Measurements from ENCODE around the gene ATOSA. TPM values are rescaled to one million over a fixed set of nuclear protein-coding genes. Genes with fewer than 3 reads are reported as not detected.

The ATOSA gene
- total and polyA plus RNA-seq, 9 donors: 16.1 to 25.4 (median 19.4) TPM

DNA sequence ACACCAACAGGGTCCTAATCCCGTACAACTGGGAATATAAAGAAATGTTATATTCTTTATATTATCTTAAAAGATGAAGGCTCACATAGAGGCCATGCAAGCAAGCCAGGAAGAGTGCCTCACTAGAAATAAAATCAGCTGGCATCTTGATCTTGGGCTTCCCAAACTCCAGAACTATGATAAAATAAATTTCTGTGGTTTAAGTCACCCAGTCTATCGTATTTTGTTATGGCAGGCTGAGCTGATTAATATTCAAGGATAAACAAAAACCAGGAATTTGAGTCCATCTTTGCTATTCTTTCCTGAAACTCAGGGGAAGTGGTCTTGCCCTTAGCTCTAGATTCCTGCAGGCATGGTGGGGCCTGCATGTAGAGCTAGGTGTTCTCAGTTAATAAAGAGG lies 42.7 kb downstream of the ATOSA start:
- H3K4me3 ChIP-seq (ENCODE audit: low read length): no peak overlapping the region
- no peak overlapping the region for H3K27ac ChIP-seq (ENCODE audit: low read length)
- no peaks in the 10 kb centered on the region for H3K4me1 ChIP-seq (ENCODE audit: control insufficient read depth, insufficient read depth, low read length)
- H3K27me3 ChIP-seq (ENCODE audit: control insufficient read depth, insufficient read depth, low read length): no peaks in the 10 kb centered on the region
- H3K36me3 ChIP-seq (ENCODE audit: control insufficient read depth, insufficient read depth, low read length): peaks cover 5% of the 10 kb centered on the region
- H3K9me3 ChIP-seq (replicated peaks; ENCODE audit: control insufficient read depth, low read depth, low read length): no peaks in the 10 kb centered on the region
- DNase-seq: no peak
- WGBS (ENCODE audit: insufficient coverage): no CpG with 5 or more reads among the region's 2 CpGs

DNA sequence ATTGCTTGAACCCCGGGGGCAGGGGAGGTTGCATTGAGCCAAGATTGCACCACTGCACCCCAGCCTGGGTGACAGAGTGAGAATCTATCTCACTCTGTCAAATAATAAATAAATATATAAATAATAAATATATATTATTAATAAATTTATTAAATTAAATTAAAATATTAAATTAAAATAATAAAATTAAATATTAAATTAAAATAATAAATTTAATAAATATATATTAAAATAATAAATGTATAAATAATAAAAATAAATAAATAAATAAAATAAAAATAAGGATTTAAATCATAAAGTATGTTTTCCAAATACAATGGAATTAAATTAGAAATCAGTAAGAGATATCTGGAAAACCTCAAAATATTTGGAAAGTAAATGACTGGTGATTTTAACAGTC lies 43.3 kb downstream of the ATOSA start:
- no peaks in the 10 kb centered on the region for H3K4me1 ChIP-seq (ENCODE audit: control insufficient read depth, insufficient read depth, low read length)
- no peaks in the 10 kb centered on the region for H3K27me3 ChIP-seq (ENCODE audit: control insufficient read depth, insufficient read depth, low read length)
- WGBS (ENCODE audit: insufficient coverage): no CpG with 5 or more reads among the region's 1 CpG
- H3K27ac ChIP-seq (ENCODE audit: low read length): no peak overlapping the region
- no peaks in the 10 kb centered on the region for H3K9me3 ChIP-seq (replicated peaks; ENCODE audit: control insufficient read depth, low read depth, low read length)
- no peak for DNase-seq
- H3K36me3 ChIP-seq (ENCODE audit: control insufficient read depth, insufficient read depth, low read length): peaks cover 3% of the 10 kb centered on the region
- no peak overlapping the region for H3K4me3 ChIP-seq (ENCODE audit: low read length)

Other genes starting within 250 kb of the ATOSA start
- gene MYO5A, start 150.5 kb downstream of the ATOSA start, total RNA-seq: 7.9 TPM
- gene MYO5A, start 150.5 kb downstream of the ATOSA start, polyA plus RNA-seq (ENCODE audit: insufficient read depth in 1 of 8, insufficient read length in 8 of 8, low replicate concordance in 1 of 8): 1 to 10 TPM; 3.9 to 9.9 (median 6.7) TPM
- gene ARPP19, start 110.4 kb downstream of the ATOSA start, total RNA-seq: 65.7 TPM
- gene ARPP19, start 110.4 kb downstream of the ATOSA start, polyA plus RNA-seq (ENCODE audit: insufficient read depth in 1 of 8, insufficient read length in 8 of 8, low replicate concordance in 1 of 8): 10 to 100 TPM; 60.4 to 72.3 (median 65.4) TPM
- not detected for gene ONECUT1, start 110.9 kb upstream of the ATOSA start, total RNA-seq
- gene ONECUT1, start 110.9 kb upstream of the ATOSA start, polyA plus RNA-seq (ENCODE audit: insufficient read depth in 1 of 8, insufficient read length in 8 of 8, low replicate concordance in 1 of 8): under 1 TPM in 2 of 8 donors, not detected in 6; 0.08 to 0.21 TPM